Spleen (tissue), 11 donors: ENCODE data around the gene CACNA1C. TPM values are rescaled to one million over a fixed set of nuclear protein-coding genes. Genes with fewer than 3 reads are reported as not detected.
A peak's percentile ranks its signal among the peaks of the same experiment; 100 is the strongest.

Experiments used
- DNase-seq: peaks from one replicate; pipeline ENCODE4 v3.0.0-alpha.2; 2020
- H3K27ac ChIP-seq, 8 donors: fragments of 200-600 bp; sonication (generic) in 7 of 8; 1 replicate in 4 of 8; 2 replicates in 4 of 8; pipeline versions ENCODE4 v1.5.0 to v1.8.0; 2016 to 2021; ENCODE audit warnings: inconsistent platforms in 4 of 8, mild to moderate bottlenecking in 4 of 8, moderate library complexity in 1 of 8
- H3K27me3 ChIP-seq, 7 donors: fragments of 200-600 bp; sonication (generic) in 6 of 7; replicated peaks in 1 of 7; 1 replicate in 4 of 7; 2 replicates in 3 of 7; pipeline versions ENCODE4 v1.5.0 to v1.8.0; 2016 to 2021; ENCODE audit warnings: inconsistent platforms in 3 of 7, mild to moderate bottlenecking in 1 of 7
- H3K36me3 ChIP-seq, 6 donors: fragments of 200-600 bp; sonication (generic) in 5 of 6; 1 replicate in 4 of 6; 2 replicates in 2 of 6; pipeline versions ENCODE4 v1.5.0 to v1.8.0; 2016 to 2021; ENCODE audit warnings: inconsistent platforms in 2 of 6
- H3K4me1 ChIP-seq, 6 donors: fragments of 200-600 bp; sonication (generic) in 5 of 6; 1 replicate in 3 of 6; 2 replicates in 3 of 6; pipeline versions ENCODE4 v1.5.0 to v1.8.0; 2016 to 2021; ENCODE audit warnings: inconsistent platforms in 3 of 6
- H3K4me3 ChIP-seq, 8 donors: fragments of 200-600 bp; sonication (generic) in 7 of 8; 1 replicate in 4 of 8; 2 replicates in 4 of 8; pipeline versions ENCODE4 v1.5.0 to v1.8.0; 2016 to 2021; ENCODE audit warnings: inconsistent platforms in 4 of 8, mild to moderate bottlenecking in 4 of 8, moderate library complexity in 2 of 8
- H3K9me3 ChIP-seq, 8 donors: fragments of 200-600 bp; sonication (generic) in 7 of 8; 1 replicate in 4 of 8; 2 replicates in 4 of 8; pipeline versions ENCODE4 v1.5.0 to v1.8.0; 2016 to 2021; ENCODE audit warnings: inconsistent platforms in 4 of 8
- POLR2A ChIP-seq, 3 donors: fragments of 450-650 bp; IDR thresholded peaks; one replicate each; pipeline ENCODE4 v1.5.1; 2017; ENCODE audit warnings: antibody characterized with exemption in 3 of 3, mild to moderate bottlenecking in 1 of 3
- POLR2AphosphoS5 ChIP-seq, 3 donors: sonication (generic); formaldehyde crosslinking; IDR thresholded peaks; one replicate each; pipeline ENCODE4 v1.5.1; 2017; ENCODE audit warnings: antibody characterized with exemption in 3 of 3
- WGBS, 5 donors: extraction: QIAGEN DNeasy Blood & Tissue Kit in 3 of 5; methylation state at CpG; one replicate each; pipeline versions ENCODE4 v1.1.5 to v1.1.7; 2013 to 2018; 5-methylcytosine and 5-hydroxymethylcytosine counted together
- intact Hi-C: fragments of 100-400 bp; cut with DNase I; formaldehyde crosslinking; loops from one replicate; pipeline ENCODE4 v1.15.0; 2023; ENCODE audit warnings: low total_unique reads
- polyA plus RNA-seq, 3 donors: library from polyadenylated mRNA; stranded (reverse); fragments of 200-250 nt; gene quantifications; one replicate each; pipeline ENCODE4 v1.2.1, GENCODE V29; 2013
- total RNA-seq, 7 donors: library from RNA; depleted of rRNA in 3 of 7; stranded (reverse); fragments of >200 nt in 3 of 7; fragmentation: NEBNext Ultra II Directional in 4 of 7; extraction: Animal tissue kit (Norgen Biotek cat#: 25700) in 4 of 7; gene quantifications; one replicate each; pipeline versions ENCODE4 v1.1.0 to v1.2.1, GENCODE V29; 2016 to 2021
- TF ChIP-seq, protein P1 (sequence below), 11 experiments: fragments of 200-600 bp in 7 of 11; fragments of 450-650 bp in 4 of 11; sonication (generic) in 4 of 11; IDR thresholded peaks in 8 of 11; conservative IDR thresholded peaks in 3 of 11; 1 replicate in 7 of 11; 2 replicates in 4 of 11; pipeline versions ENCODE4 v1.4.0 to v1.8.0; 2016 to 2021; ENCODE audit warnings: antibody characterized with exemption in 11 of 11, inconsistent platforms in 4 of 11, mild to moderate bottlenecking in 1 of 11
- donor health status: healthy with polysubstance abuse.
- donor health status: DM: no; HTN: no; CAD: no; lungs with moderate emphysema.
- donor health status: DM: no; HTN: no; CAD: no.
- donor health status: Bipolar disorder and iron deficiency.
- donor health status: healthy.
- donor health status: DM: no; HTN: no; CAD: no.
- donor health status: DM: yes; HTN: yes; CAD: no.

CACNA1C gene
- total and polyA plus RNA-seq, 10 donors = 0.67 to 27.6 (median 18.4) TPM

GRCh38 chr12:2008677-2009076, 44.1 kb upstream of the CACNA1C start:
- peaks cover 0 to 20% (median 10%) of the 10 kb centered on the region in 6 donors for H3K4me1 ChIP-seq
- no peaks in the 10 kb centered on the region for H3K36me3 ChIP-seq
- WGBS, 5 donors = 84 to 94% (median 91%) methylated on average over 5 of the region's 5 CpGs
- no peaks in the 10 kb centered on the region for H3K9me3 ChIP-seq
- H3K27me3 ChIP-seq = no peaks in the 10 kb centered on the region
- DNase-seq = no peak
- intact Hi-C loops = no loop called here
- H3K27ac ChIP-seq = no peak overlapping the region
- TF ChIP-seq POLR2A (IDR thresholded peaks at IDR 0.05) = no peak
- TF ChIP-seq, protein P1, sequence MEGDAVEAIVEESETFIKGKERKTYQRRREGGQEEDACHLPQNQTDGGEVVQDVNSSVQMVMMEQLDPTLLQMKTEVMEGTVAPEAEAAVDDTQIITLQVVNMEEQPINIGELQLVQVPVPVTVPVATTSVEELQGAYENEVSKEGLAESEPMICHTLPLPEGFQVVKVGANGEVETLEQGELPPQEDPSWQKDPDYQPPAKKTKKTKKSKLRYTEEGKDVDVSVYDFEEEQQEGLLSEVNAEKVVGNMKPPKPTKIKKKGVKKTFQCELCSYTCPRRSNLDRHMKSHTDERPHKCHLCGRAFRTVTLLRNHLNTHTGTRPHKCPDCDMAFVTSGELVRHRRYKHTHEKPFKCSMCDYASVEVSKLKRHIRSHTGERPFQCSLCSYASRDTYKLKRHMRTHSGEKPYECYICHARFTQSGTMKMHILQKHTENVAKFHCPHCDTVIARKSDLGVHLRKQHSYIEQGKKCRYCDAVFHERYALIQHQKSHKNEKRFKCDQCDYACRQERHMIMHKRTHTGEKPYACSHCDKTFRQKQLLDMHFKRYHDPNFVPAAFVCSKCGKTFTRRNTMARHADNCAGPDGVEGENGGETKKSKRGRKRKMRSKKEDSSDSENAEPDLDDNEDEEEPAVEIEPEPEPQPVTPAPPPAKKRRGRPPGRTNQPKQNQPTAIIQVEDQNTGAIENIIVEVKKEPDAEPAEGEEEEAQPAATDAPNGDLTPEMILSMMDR (IDR thresholded peaks at IDR 0.05 in 8 of 11, conservative IDR thresholded peaks at IDR 0.05 in 3 of 11) = no peak
- TF ChIP-seq POLR2AphosphoS5 (IDR thresholded peaks at IDR 0.05) = no peak
- H3K4me3 ChIP-seq = no peak overlapping the region

DNA sequence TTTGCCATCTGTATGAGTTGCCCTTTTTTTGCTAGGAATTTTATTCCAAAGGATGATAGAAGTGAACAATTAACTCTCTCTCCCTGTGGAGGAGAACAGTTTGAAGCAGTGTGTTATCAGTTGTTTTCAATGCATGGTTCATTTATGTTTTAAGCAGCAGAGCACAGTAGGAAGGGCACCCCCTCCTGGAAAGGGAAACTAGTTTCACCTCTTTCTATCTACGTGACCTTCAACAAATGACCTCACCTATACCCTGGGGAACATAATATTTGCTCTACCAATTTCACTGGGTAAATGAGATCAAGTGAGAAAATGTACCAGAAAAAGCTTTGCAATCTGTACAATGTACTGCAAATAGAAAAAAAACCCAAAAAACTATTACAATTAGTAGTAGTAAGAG, 43.2 kb upstream of the CACNA1C start:
- no peaks in the 10 kb centered on the region for H3K27me3 ChIP-seq
- WGBS, 5 donors = 27 to 40% (median 35%) methylated on average over 1 of the region's 1 CpG
- intact Hi-C loops = no loop called here
- no peak for TF ChIP-seq POLR2A (IDR thresholded peaks at IDR 0.05)
- TF ChIP-seq, protein P1 (IDR thresholded peaks at IDR 0.05 in 8 of 11, conservative IDR thresholded peaks at IDR 0.05 in 3 of 11) = no peak
- TF ChIP-seq POLR2AphosphoS5 (IDR thresholded peaks at IDR 0.05) = no peak
- no peak overlapping the region for H3K27ac ChIP-seq
- no peaks in the 10 kb centered on the region for H3K36me3 ChIP-seq
- H3K4me3 ChIP-seq = no peak overlapping the region
- H3K9me3 ChIP-seq = no peaks in the 10 kb centered on the region
- peaks cover 2 to 21% (median 11%) of the 10 kb centered on the region in 6 donors for H3K4me1 ChIP-seq
- no peak for DNase-seq

GRCh38 chr12:2011643-2012607, 40.9 kb upstream of the CACNA1C start:
- TF ChIP-seq POLR2AphosphoS5 (IDR thresholded peaks at IDR 0.05) (no peak), POLR2A (IDR thresholded peaks at IDR 0.05) (no peak)
- TF ChIP-seq, protein P1 (IDR thresholded peaks at IDR 0.05 in 8 of 11, conservative IDR thresholded peaks at IDR 0.05 in 3 of 11) = no peak
- Histone ChIP-seq H3K4me3 (no peak overlapping the region), H3K27me3 (no peaks in the 10 kb centered on the region), H3K27ac (no peak overlapping the region), H3K4me1 (peaks cover 0 to 14% (median 9%) of the 10 kb centered on the region in 6 donors), H3K9me3 (no peaks in the 10 kb centered on the region), H3K36me3 (no peaks in the 10 kb centered on the region)
- DNase-seq = no peak
- intact Hi-C loops = no loop called here
- 83 to 95% (median 92%) methylated on average over 7 of the region's 7 CpGs for WGBS, 5 donors

DNA sequence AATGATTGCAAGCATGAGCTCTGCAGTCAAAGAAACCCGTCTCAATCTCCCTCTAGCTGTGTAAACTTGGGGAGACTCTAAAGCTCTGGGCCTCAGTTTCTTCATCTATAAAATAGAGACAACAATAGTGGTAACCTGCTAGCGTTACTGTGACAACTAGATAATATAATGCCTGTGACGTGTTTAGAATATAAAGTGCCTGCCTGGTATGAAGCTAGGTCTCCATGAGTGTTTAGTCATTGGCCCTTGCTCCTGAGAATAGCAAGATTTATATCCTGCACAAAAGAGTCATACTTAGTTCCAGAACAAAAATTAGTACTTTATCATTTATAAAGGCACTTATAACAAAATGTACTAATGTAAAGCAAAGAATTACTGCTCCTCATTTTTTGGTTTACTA, 39.7 kb upstream of the CACNA1C start:
- TF ChIP-seq POLR2AphosphoS5 (IDR thresholded peaks at IDR 0.05) (no peak), POLR2A (IDR thresholded peaks at IDR 0.05) (no peak)
- TF ChIP-seq, protein P1 (IDR thresholded peaks at IDR 0.05 in 8 of 11, conservative IDR thresholded peaks at IDR 0.05 in 3 of 11) = no peak
- WGBS, 5 donors = 83 to 95% (median 88%) methylated on average over 3 of the region's 3 CpGs

More for the DNA sequence above, 39.7 kb upstream of the CACNA1C start:
- DNase-seq = no peak
- no peak overlapping the region for H3K4me3 ChIP-seq
- H3K9me3 ChIP-seq = no peaks in the 10 kb centered on the region
- peak overlapping the region in 7 of 8 donors; percentile 37 to 79 (median 69) for H3K27ac ChIP-seq
- peaks cover 0 to 21% (median 9%) of the 10 kb centered on the region in 6 donors for H3K4me1 ChIP-seq
- H3K27me3 ChIP-seq = no peaks in the 10 kb centered on the region
- intact Hi-C loops = no loop called here
- H3K36me3 ChIP-seq = no peaks in the 10 kb centered on the region
